ENCODE measurements around the gene ZMYND8. TPM values are rescaled to one million over a fixed set of nuclear protein-coding genes. Genes with fewer than 3 reads are reported as not detected.

ZMYND8 gene
- total RNA-seq, 1 experiment from 2014 or later = 107 TPM

- Histone ChIP-seq H3K27me3 (ENCODE audit: insufficient read depth, low read depth) (no peaks in the 10 kb centered on the region), H3F3A (ENCODE audit: insufficient read depth, low read depth) (peaks cover 27% of the 10 kb centered on the region; the same call in 1 of the 2 replicates), H3K4me2 (no peak overlapping the region), H3K4me1 (replicated peaks; ENCODE audit: insufficient read depth) (peaks cover 24% of the 10 kb centered on the region), H3K27ac (no peak overlapping the region), H2AFZ (no peak overlapping the region), H3K9me2 (ENCODE audit: insufficient read depth) (no peaks in the 10 kb centered on the region), H3K79me2 (ENCODE audit: low read depth) (no peaks in the 10 kb centered on the region), H4K20me1 (ENCODE audit: insufficient read depth) (no peaks in the 10 kb centered on the region), H3K9me3 (ENCODE audit: insufficient read depth, low read depth) (no peaks in the 10 kb centered on the region), H3K4me3 (no peak overlapping the region), H3K36me3 (ENCODE audit: low read depth) (no peaks in the 10 kb centered on the region)
- POLR2A ChIA-PET (ENCODE audit: unreplicated experiment) = no interaction called here
- no peak for TF ChIP-seq EZH2 (IDR thresholded peaks at IDR 0.05; ENCODE audit: low read depth)
- no peak for TF ChIP-seq CTCF (conservative IDR thresholded peaks at IDR 0.05)
- CTCF ChIA-PET = interaction anchor here (0.6 to 0.7 kb wide), 2 partner anchors 64 to 81 kb away, joined by 7 to 9 read pairs; no protein-coding TSS in a partner anchor
- intact Hi-C loops (cut with micrococcal nuclease; ENCODE audit: unreplicated experiment) = loop anchor here (5.0 to 10.0 kb wide), 3 partner anchors 48 to 1244 kb away; no protein-coding TSS in a partner anchor
- BruUV-seq (replicated peaks) = no TSS peak
- no peak for DNase-seq
These were observed 24.0 kb upstream of the ZMYND8 start for GRCh38 chr20:47380481-47380880.

GRCh38 chr20:47379433-47380150 is 23.1 kb upstream of the ZMYND8 start:
- CTCF ChIA-PET = interaction anchor here (0.6 kb wide), 2 partner anchors 101 to 124 kb away, joined by 3 to 7 read pairs; no protein-coding TSS in a partner anchor

More at GRCh38 chr20:47379433-47380150, 23.1 kb upstream of the ZMYND8 start:
- Histone ChIP-seq H3K27me3 (ENCODE audit: insufficient read depth, low read depth) (no peaks in the 10 kb centered on the region), H3K4me2 (no peak overlapping the region), H3K27ac (no peak overlapping the region), H3F3A (ENCODE audit: insufficient read depth, low read depth) (peaks cover 18% of the 10 kb centered on the region; the same call in 1 of the 2 replicates), H3K4me1 (replicated peaks; ENCODE audit: insufficient read depth) (peaks cover 21% of the 10 kb centered on the region), H2AFZ (no peak overlapping the region), H3K9me3 (ENCODE audit: insufficient read depth, low read depth) (no peaks in the 10 kb centered on the region), H3K4me3 (no peak overlapping the region), H4K20me1 (ENCODE audit: insufficient read depth) (no peaks in the 10 kb centered on the region), H3K79me2 (ENCODE audit: low read depth) (no peaks in the 10 kb centered on the region), H3K9me2 (ENCODE audit: insufficient read depth) (no peaks in the 10 kb centered on the region), H3K36me3 (ENCODE audit: low read depth) (no peaks in the 10 kb centered on the region)
- DNase-seq = no peak
- BruUV-seq (replicated peaks) = no TSS peak
- TF ChIP-seq EZH2 (IDR thresholded peaks at IDR 0.05; ENCODE audit: low read depth) (no peak), CTCF (conservative IDR thresholded peaks at IDR 0.05) (no peak)
- POLR2A ChIA-PET (ENCODE audit: unreplicated experiment) = interaction anchor here (0.6 kb wide), 1 partner anchor 19 kb away, joined by 4 read pairs; no protein-coding TSS in a partner anchor
- intact Hi-C loops (cut with micrococcal nuclease; ENCODE audit: unreplicated experiment) = loop anchor here (5.0 to 10.0 kb wide), 3 partner anchors 47 to 1245 kb away; no protein-coding TSS in a partner anchor
